Epithelial cell of proximal tubule (primary cell): ENCODE data around the gene TMEM184A. TPM values are rescaled to one million over a fixed set of nuclear protein-coding genes. Genes with fewer than 3 reads are reported as not detected.

Experiments
- DNase-seq: peaks from one replicate; pipeline ENCODE4 v3.0.0-alpha.2; 2011; ENCODE audit warnings: low read depth
- H3K4me3 ChIP-seq: 2 replicates; pipeline ENCODE4 v1.5.1; 2011; ENCODE audit warnings: low read depth, mild to moderate bottlenecking, low read length
- CTCF ChIP-seq: conservative IDR thresholded peaks from 2 replicates; pipeline ENCODE4 v1.5.1; 2012; ENCODE audit warnings: low read depth, mild to moderate bottlenecking, low read length
- total RNA-seq: library from RNA; depleted of rRNA; stranded (reverse); fragments of >200 nt; gene quantifications from 2 replicates; pipeline ENCODE4 v1.2.3, GENCODE V29; 2015

The TMEM184A gene
- total RNA-seq, 1 donor from 2014 or later = 3.6 TPM

- DNase-seq = no peak
- no peak overlapping the region for H3K4me3 ChIP-seq
- no peak for TF ChIP-seq CTCF
Observed at GRCh38 chr7:1572111-1572822, 16.3 kb upstream of the TMEM184A start.

- peak within 1 kb of the TSS; percentile 96 for H3K4me3 ChIP-seq
- peak; percentile 28 for TF ChIP-seq CTCF
- DNase-seq = no peak
Observed at GRCh38 chr7:1569833-1570632, 14.0 kb upstream of the TMEM184A start, which contains the start of gene PSMG3. TSS of gene PSMG3 (minus strand) at chr7:1570032. CDS start at chr7:1569339, 693 bp downstream.

GRCh38 chr7:1569440-1569832 lies 13.4 kb upstream of the TMEM184A start:
- DNase-seq = no peak

GRCh38 chr7:1569016-1569415 lies 13.0 kb upstream of the TMEM184A start:
- no peak for DNase-seq
- TF ChIP-seq CTCF = no peak

More at GRCh38 chr7:1569440-1569832, 13.4 kb upstream of the TMEM184A start:
- peak overlapping the region; percentile 96 for H3K4me3 ChIP-seq
- TF ChIP-seq CTCF = no peak

GRCh38 chr7:1567896-1568510 lies 12.0 kb upstream of the TMEM184A start:
- H3K4me3 ChIP-seq = peak overlapping the region; percentile 0
- TF ChIP-seq CTCF = no peak
- peak; percentile 45 for DNase-seq

More at GRCh38 chr7:1569016-1569415, 13.0 kb upstream of the TMEM184A start:
- peak overlapping the region; percentile 96 for H3K4me3 ChIP-seq

- peak overlapping the region; percentile 1 for H3K4me3 ChIP-seq
- TF ChIP-seq CTCF = no peak
- DNase-seq = peak; percentile 73
Observed at GRCh38 chr7:1567049-1567771, 11.2 kb upstream of the TMEM184A start.
